ENCODE measurements around the gene C4orf54. TPM values are rescaled to one million over a fixed set of nuclear protein-coding genes. Genes with fewer than 3 reads are reported as not detected.

The C4orf54 gene
- total RNA-seq = 0.77 TPM
- long read RNA-seq, full-length matches to known transcripts = 1 of 1 reads
- long read RNA-seq, partial matches to known transcripts = 0 of 1 reads
- long read RNA-seq, other reads (novel, unspliced or antisense) = 0 of 1 reads

DNA sequence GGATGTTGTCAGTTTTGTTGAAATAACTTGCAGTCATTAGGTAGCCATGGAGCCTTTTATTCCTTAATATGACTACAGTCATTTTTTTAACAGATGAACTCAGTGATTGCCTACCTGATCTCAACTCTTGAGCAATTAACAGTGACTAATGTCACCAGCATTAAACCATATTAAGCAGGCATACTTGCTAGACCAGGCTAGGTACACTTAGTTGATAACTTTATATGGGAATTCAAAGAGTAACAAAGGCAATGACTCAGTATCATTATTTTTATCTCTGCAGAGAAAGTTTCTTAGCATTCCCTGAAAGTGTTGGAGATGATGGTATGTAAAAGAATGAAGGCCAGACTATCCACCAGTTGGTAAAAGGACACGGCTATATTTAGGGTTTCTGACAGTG lies at the start of gene C4orf54:
Gene C4orf54 (minus strand): TSS at position 31 of the 400 bp plus-strand sequence. CDS start 3,180 bp downstream, outside the sequence.
- intact Hi-C loops (cut with micrococcal nuclease) = no loop called here
- ATAC-seq = no peak
- no peak for DNase-seq

GRCh38 chr4:99705891-99706290 lies 48.3 kb upstream of the C4orf54 start:
- no peak for ATAC-seq
- DNase-seq = no peak

GRCh38 chr4:99696801-99697200 lies 39.2 kb upstream of the C4orf54 start:
- DNase-seq = no peak
- ATAC-seq = no peak
- intact Hi-C loops (cut with micrococcal nuclease) = no loop called here

More at GRCh38 chr4:99705891-99706290, 48.3 kb upstream of the C4orf54 start:
- intact Hi-C loops (cut with micrococcal nuclease) = no loop called here

DNA sequence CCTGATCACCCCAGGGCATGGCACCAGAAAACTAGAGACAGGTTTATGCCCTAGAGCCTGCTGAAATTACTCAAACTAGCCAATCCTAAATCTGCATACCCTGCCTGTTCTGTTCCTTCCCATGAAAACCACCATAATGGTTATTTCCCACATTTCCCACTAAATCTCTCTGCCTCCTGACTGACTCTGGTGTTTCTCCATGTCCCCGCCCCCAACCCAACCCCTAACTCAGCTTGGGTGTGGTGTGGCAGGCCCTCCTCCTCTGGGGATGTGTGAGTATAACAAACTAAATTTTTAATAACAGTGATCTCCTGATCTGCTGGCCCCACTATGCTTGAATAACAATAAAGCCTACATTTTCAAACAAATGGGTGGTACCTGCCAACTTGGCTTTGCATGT lies 35.5 kb upstream of the C4orf54 start:
- intact Hi-C loops (cut with micrococcal nuclease) = no loop called here
- no peak for DNase-seq
- no peak for ATAC-seq

GRCh38 chr4:99690990-99691389 lies 33.4 kb upstream of the C4orf54 start:
- intact Hi-C loops (cut with micrococcal nuclease) = no loop called here
- DNase-seq = no peak
- no peak for ATAC-seq

- intact Hi-C loops (cut with micrococcal nuclease) = no loop called here
- no peak for DNase-seq
- no peak for ATAC-seq
These were observed 32.8 kb upstream of the C4orf54 start for GRCh38 chr4:99690472-99690871.

DNA sequence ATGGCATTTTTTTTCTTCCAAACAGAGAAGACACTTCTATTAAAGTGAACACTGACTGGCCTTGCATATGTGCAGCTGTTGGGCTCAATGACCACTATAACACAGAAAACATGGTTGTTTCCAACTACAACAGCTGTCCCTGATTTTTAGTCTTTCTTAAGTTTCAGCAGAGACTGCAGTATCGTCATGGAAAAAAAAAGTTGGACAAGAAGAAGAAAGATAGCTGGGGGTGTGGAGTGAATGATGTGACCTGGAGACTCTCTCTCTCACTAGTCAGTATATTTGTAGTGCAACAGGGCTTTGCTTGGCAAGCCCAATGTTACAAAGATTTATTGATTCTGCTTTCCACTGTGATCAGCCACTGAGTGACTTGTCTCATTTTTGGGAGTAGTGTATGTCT lies 29.5 kb upstream of the C4orf54 start:
- intact Hi-C loops (cut with micrococcal nuclease) = no loop called here
- DNase-seq = no peak
- peak; percentile 63 for ATAC-seq

DNA sequence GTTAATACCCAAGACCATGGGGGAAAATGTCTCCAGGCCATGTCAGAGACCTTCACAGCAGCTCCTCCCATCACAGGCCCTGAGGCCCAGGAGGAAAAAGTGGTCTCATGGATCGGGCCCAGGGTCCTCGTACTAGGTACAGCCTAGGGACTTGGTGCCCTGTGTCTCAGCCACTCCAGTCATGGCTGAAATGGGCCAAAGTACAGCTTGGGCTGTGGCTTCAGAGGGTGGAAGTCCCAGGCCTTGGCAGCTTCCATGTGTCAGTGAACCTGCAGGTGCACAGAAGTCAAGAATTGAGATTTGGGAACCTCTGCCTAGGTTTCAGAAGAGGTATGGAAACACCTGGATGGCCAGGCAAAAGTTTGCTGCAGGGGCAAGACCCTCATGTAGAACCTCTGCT lies 27.6 kb upstream of the C4orf54 start:
- intact Hi-C loops (cut with micrococcal nuclease) = no loop called here
- ATAC-seq (no peak), DNase-seq (no peak)

DNA sequence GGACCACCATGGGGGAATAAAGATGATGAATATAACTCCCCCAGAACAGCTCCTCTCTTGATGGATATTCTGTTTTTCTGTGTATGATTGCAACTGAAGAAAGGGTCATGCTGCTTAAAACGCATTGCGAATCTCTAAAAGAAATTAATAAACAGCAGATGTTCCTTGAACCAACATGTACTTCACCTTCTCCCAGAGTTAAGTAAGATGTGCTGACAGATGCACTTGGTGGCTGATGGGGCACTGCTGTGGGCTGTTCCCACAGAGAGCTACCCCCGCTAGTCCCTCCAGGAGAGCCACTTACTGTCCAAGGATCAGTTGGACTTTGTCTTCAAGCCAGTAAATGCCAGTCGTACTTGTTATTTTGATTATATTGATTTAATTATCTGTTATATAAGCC lies 26.3 kb upstream of the C4orf54 start:
- ATAC-seq = peak; percentile 24
- intact Hi-C loops (cut with micrococcal nuclease) = no loop called here
- DNase-seq = no peak

DNA sequence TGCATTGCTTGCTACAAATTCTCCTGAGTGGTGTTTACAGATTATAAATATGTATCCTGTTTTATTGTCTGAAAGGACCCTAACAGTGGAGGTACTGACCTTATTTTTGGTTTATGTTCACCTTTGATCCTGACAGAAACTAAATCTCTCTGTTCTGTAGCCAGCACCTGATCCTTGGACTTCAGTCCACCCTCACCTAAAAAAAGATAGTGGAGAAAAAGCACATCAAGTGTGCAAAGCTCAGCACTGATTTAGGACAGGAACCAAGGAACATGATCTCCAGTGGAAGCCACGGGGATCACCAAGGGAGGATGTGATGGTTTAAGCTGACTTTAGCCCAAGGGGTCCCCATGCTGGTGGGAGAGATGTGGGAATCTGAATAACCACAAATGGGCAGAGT lies 22.3 kb upstream of the C4orf54 start:
- DNase-seq (no peak), ATAC-seq (peak; percentile 25)
- intact Hi-C loops (cut with micrococcal nuclease) = no loop called here

- DNase-seq = peak; percentile 56
- intact Hi-C loops (cut with micrococcal nuclease) = no loop called here
These were observed 21.6 kb upstream of the C4orf54 start for GRCh38 chr4:99679204-99679603.

GRCh38 chr4:99677161-99677560 lies 19.5 kb upstream of the C4orf54 start:
- intact Hi-C loops (cut with micrococcal nuclease) = no loop called here
- ATAC-seq (no peak), DNase-seq (no peak)

More at GRCh38 chr4:99679204-99679603, 21.6 kb upstream of the C4orf54 start:
- peak; percentile 97 for ATAC-seq

DNA sequence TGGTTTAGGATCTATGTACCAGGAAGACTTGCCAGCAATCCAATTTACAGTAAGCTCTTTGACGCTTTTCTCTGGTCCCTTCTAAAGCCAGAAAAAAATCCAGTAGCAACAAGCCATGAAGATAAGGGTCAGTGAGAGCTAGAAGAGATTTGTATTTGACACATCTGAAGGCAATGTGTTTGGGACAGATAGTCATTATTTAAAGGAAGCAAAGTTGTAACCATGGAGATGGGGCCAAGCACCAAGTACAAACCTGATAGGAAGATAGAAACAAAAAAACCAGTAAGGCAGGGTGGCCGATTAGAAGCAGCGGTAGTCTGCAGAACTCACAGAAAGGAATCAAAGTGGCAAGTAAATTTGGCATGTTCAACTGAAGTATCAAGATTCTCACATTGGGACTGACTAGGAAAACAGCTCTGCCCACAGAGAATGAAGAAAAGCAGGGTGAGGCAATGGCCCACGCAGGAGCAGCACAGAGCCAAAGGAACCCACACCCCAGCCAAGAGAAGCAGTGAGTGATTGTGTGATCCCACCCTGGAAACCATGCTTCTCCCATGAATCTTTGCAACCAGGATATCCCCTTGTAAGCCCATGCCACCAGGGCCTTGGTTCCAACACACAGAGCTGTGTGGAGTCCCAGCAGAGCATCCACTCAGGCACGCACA lies 12.9 kb upstream of the C4orf54 start:
- ATAC-seq = peak; percentile 39
- intact Hi-C loops (cut with micrococcal nuclease) = no loop called here
- DNase-seq = no peak

- intact Hi-C loops (cut with micrococcal nuclease) = no loop called here
These were observed 11.5 kb upstream of the C4orf54 start for GRCh38 chr4:99669084-99669483.

DNA sequence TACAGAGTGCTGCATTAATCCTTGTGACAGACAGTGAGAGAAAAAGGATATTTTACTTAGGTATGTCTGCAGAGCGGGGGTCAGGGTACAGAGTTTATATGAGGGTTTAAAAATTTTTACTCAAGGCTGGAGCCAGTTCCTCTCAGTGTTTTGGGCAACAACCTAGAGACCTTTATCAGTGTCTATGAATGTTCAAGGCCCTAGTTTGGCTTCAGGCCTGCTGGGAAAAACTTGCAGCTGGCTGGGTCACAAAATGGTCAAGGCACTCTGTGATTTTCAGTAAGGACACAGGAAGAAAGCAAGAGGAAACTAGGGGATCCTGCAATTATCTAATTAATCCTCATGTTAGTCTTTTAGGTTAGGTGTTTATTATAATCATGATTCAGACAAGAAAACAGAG lies 10.8 kb upstream of the C4orf54 start:
- peak; percentile 62 for ATAC-seq
- intact Hi-C loops (cut with micrococcal nuclease) = no loop called here
- DNase-seq = no peak

More at GRCh38 chr4:99669084-99669483, 11.5 kb upstream of the C4orf54 start:
- DNase-seq (no peak), ATAC-seq (peak; percentile 45)

DNA sequence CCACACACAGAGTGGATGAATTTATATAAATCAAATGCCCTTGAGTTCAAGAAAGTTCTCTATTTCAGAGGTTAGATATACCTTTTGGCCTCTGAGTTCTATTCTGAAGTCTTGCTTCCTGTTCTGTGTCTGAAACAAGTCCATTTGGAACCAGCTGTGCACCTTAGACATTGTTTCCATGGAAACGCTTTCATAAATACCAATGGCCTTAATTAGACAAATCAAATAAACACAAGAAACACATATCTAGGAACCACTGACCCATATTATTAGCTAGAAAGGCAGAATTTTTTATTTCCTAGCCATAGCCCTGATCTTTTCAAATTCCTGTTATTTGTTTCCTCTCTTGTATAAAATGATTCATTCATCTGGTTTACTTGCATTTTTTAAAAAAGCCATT lies 8.4 kb upstream of the C4orf54 start:
- DNase-seq (no peak), ATAC-seq (no peak)
- intact Hi-C loops (cut with micrococcal nuclease) = no loop called here

GRCh38 chr4:99664716-99665115 lies 7.1 kb upstream of the C4orf54 start:
- ATAC-seq (no peak), DNase-seq (no peak)
- intact Hi-C loops (cut with micrococcal nuclease) = no loop called here

DNA sequence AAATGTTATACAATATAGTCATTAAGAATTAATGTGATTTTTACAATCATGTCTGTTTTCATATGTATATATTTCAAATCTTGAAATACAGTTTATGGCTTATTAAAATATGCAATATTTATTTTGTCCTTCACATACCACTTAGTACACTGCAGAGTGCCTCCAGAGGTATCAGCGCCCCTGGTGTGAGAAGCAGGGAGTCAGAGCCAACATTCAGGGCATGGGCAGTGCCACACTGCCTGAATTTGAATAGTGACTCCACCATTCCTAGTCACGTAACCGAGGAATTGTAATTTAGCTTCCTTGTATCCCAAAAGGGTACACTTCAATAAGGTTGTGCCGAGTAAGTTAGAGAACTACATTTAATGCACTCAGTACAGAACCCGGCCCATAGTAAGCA lies 4.3 kb upstream of the C4orf54 start:
- intact Hi-C loops (cut with micrococcal nuclease) = no loop called here
- peak; percentile 37 for DNase-seq
- ATAC-seq = peak; percentile 85

- intact Hi-C loops (cut with micrococcal nuclease) = no loop called here
- ATAC-seq (no peak), DNase-seq (no peak)
These were observed 1.0 kb upstream of the C4orf54 start for GRCh38 chr4:99658666-99659065.

DNA sequence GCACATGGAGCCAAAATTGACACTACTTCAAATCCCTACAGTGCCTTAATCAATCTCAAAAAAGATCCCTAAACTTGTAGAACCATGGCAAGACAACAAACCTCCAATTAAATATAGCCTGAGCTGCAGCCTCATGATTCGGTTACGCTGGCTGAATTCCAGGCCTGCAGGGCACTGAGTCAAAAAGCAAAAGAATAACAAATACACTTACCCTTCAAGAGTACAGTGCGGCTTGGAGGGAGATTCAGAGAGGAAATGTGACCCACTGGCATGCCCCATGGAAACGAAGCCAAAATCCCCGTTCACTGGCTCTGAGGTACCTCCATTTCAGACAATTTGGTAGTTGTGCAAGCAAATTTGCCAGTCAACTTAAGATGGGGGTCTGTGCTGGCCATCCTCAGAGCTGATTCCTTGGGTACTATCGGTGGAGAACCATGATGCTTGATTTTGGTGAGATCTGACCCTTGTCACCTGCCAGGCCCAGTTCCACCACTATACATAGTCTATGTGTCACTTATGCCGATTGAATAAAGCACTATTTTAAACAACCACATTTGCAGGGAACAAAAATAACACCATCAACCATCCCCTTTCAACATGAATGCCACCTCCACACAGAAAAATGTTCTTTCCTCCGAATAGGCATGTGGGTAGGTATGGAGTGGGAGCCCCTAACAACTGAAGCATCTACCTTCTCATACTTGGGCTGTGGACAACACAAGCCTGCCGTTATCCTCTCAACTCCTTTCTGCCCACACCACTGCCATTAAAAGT lies 2.1 kb downstream of the C4orf54 start:
- ATAC-seq (peak; percentile 82), DNase-seq (peak; percentile 63)
- intact Hi-C loops (cut with micrococcal nuclease) = no loop called here

DNA sequence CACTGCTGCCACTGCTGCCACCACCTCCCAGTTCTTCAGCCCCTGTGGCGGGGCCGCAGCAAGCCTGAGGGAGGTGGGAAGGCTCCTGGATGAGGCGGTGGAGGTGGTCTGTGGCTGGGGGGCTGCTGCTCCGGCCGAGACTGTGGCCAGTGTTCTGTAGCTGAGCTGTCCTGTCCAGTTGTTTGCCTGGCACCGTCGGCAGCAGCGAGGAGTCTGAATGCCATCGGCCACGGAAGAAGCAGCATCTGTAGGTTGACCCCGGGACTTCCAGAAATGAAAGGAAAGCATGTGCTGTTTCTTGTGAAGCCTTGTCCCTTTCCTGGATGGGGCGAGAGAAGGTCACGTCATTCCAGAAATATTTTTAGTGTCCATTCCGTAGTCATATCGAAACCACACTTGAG lies 3.3 kb downstream of the C4orf54 start:
- ATAC-seq (no peak), DNase-seq (no peak)
- intact Hi-C loops (cut with micrococcal nuclease) = no loop called here
